ENCODE data around the gene WWOX.
"Not testable (repeated sequence)": the region's sequence is repeated elsewhere in the genome, so short reads cannot be mapped to it uniquely, and the experiment has no call there.

The WWOX gene

DNA sequence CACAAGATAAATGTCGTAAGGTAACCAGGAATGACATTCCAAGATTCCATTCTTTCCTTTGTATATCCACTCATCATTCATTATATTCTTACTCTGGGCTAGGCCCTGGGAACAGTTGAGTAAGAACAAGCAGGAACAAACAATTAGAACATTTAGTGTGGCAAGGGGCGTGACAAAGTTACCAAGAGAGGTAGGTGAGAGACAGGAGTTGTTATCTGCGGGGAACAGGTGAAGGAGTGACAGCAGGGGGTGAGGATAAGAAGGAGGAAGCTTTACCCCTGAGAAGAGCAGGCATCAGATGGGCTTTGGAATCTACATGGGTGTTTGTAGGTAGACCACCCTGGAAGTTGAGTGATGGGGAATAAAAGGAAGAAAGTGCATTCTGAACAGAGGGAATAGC lies 568.9 kb downstream of the WWOX start:
- no peak for DNase-seq

GRCh38 chr16:78669994-78670393 lies 570.5 kb downstream of the WWOX start:
- no peak for DNase-seq

GRCh38 chr16:78672779-78673556 lies 573.5 kb downstream of the WWOX start:
- no peak for DNase-seq

DNA sequence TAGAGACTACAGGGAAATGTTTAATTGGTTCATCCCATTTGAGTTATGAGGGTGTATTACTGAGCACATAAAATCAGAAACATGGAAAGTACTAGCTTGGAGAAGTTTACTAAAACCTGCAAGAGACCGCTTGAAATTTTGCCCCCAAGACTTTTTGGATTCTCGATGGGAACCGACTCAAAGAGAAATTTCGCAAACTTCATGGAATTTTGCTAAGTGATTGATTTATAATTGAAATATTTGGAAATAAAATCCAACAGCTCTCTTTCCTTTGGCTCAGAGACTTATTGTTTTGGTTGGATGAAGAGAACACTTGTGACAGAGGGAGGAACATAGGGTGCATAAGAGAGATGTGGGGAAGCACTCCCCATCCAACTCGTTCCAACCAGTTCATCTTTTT lies 574.4 kb downstream of the WWOX start:
- DNase-seq, result no peak

DNA sequence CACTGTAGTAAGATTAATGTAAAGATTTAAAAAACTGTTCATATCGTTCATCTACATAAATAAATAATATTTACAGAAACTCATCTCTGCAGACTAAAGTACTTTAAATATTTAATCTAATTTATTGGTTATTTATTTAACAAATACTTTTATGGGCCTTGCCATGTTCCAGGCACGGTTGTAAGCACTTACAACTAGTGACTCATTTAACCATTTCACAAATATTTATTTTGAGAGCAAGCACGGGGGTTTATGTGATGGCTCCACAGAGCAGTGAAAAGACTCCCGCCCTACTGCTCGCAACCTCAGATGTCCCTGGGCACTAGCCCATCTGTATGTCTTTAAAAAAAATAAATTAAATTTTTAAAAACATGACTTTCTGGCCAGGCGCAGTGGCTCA lies 575.9 kb downstream of the WWOX start:
- DNase-seq, result no peak

DNA sequence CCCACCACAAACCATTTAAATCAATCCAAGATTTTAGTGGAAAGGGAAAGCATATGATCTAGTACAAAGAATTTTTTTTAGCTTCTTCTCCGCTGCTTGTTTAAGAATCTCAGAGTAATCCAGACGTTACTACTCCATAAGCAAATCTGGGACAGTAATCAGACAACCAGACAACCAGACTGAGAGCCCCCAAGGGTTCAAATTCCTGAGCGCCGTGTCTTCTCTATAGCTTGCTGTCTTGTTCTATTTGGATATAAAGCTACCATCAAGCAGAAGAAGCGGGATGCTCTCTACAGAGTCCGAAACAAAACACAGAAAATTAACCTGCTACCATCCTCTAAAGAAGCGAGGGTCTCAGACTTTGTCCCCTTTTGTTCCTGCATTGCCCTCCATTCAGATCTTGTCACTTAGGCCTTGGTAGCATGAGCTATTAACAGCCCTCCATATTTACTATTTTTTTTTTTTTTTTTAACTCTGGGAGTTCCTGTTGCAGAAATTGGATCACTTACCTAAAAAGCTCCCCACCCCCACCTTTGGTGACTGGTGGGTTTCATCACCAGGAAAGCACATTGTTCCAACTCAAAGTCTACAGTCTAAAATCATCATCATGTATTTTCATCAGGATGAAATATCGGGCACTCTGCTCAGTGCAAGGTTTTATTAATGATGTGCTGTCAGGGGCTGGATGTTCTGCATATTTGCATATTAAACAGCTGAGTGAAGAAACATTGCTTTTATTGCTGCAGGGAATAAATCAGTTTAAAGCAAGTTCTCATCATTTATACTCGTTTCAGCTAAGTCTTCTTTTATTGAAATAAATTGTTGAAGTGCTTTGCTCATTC lies 576.7 kb downstream of the WWOX start:
- DNase-seq, result no peak

GRCh38 chr16:78677181-78677731 lies 577.8 kb downstream of the WWOX start:
- DNase-seq, result no peak

GRCh38 chr16:78679546-78679945 lies 580.1 kb downstream of the WWOX start:
- DNase-seq, result no peak

GRCh38 chr16:78681743-78682142 lies 582.3 kb downstream of the WWOX start:
- DNase-seq, result no peak

- no peak for DNase-seq
These were observed 584.7 kb downstream of the WWOX start for GRCh38 chr16:78684030-78684611.

- DNase-seq, result no peak
These were observed 585.4 kb downstream of the WWOX start for GRCh38 chr16:78684655-78685375.

GRCh38 chr16:78686601-78687000 lies 587.1 kb downstream of the WWOX start:
- no peak for DNase-seq

DNA sequence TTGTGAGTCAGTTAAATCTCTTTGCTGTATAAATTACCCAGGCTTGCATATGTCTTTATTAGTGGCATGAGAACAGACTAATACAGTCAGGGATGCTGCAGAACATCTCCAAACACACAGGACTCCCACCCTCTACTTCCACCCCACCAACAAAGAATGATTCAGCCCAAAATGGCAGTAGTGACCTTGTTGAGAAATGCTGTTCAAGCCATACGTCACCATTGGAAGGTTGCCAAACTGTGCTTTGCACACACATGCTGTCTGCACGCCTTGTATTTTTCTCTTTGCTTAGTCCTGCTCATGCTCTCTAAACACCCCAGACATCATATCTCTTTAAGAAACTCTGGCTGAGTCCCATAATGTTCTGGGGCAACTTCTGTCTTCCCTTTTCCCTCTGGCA lies 589.6 kb downstream of the WWOX start:
- no peak for DNase-seq

GRCh38 chr16:78689536-78689935 lies 590.1 kb downstream of the WWOX start:
- no peak for DNase-seq

DNA sequence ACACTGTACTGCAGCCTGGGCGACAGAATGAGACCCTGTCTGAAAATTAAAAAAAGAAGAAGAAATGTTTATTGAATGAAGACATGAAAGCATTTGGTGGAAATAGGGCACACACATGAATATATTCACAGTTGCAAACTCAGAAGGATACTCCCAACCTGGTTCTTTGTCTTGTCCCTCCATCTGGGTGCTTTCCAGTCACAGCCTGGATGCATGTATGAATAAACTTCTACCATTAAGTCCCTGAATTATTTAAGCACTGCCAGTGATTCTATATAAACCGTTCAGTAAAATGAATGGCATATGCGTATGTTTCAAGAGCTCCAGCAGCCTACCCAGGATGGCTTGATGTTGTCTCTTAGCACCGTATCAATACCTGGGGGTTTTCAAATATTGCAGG lies 591.1 kb downstream of the WWOX start:
- no peak for DNase-seq

DNA sequence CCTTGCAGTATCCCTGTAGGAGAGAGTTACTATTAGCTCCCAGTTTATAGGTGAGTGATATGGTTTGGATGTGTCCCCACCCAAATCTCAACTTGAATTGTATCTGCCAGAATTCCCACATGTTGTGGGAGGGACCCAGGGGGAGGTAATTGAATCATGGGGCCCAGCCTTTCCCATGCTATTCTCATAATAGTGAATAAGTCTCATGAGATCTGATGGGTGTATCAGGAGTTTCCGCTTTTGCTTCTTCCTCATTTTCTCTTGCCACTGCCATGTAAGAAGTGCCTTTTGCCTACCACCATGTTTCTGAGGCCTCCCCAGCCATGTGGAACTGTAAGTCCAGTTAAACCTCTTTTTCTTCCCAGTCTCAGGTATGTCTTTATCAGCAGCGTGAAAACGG lies 592.3 kb downstream of the WWOX start:
- DNase-seq, result not testable (repeated sequence)

GRCh38 chr16:78693496-78693895 lies 594.0 kb downstream of the WWOX start:
- no peak for DNase-seq

GRCh38 chr16:78694414-78694813 lies 595.0 kb downstream of the WWOX start:
- no peak for DNase-seq

DNA sequence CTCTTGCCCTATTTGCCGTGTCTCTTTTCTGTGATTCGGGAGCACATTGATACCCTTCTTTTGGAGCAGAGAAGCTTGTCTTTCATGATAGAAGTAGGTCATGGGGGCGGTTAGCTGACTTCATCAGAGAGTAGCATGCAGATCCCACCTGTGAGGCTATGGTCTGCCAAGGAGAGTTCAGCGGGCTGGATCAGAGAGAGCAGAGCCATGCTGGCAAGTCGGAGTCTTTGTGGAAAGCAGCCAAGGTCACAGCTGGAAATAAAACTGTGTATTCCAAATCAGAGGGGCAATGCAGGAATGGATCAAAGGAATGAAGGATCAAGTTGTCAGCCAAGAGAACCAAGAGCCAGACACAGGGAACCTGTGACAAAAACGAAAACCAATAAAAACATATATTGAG lies 595.9 kb downstream of the WWOX start:
- DNase-seq, result no peak

GRCh38 chr16:78696797-78697196 lies 597.3 kb downstream of the WWOX start:
- DNase-seq, result no peak

DNA sequence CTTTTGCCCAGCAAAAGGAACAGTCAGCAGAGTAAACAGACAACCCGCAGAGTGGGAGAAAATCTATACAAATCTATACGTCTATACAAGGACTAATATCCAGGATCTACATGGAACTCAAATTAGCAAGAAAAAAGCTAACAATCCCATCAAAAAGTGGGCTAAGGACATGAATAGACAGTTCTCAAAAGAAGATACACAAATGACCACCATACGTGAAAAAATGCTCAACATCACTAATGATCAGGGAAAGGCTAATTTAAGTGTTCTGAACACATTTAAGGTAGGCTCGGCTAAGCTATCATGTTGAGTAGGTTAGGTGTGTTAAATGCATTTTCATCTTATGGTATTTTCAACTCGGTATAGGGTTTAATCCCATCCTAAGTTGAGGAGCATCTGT lies 598.0 kb downstream of the WWOX start:
- no peak for DNase-seq

DNA sequence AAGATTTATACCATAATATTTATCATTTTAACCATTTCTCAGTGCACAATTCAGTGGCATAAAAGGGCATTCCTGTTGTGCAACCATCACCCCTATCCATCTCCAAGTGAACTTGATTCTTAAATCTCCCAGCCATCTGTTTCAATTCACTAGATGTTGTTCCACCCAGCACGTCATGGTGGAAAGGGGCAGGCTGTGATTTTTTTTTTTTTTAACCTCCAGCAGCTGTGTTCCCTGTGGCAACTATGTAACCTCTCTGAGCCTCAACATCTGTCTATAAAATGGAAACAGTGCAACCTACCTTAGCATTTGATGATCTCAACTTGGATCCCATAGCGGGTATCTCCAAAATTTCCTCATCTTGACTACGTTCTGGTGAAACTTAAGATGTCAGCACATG lies 604.5 kb downstream of the WWOX start:
- no peak for DNase-seq

GRCh38 chr16:78704416-78704815 lies 605.0 kb downstream of the WWOX start:
- DNase-seq, result no peak

All from CD4-positive, alpha-beta T cell treated with Interleukin-10 for 1 hour (primary cell).